ENCODE measurements around the gene CFAP251. TPM values are rescaled to one million over a fixed set of nuclear protein-coding genes. Genes with fewer than 3 reads are reported as not detected.

CFAP251 gene
- total RNA-seq, 2 donors from 2014 or later: 0.55 to 4.5 TPM

DNA sequence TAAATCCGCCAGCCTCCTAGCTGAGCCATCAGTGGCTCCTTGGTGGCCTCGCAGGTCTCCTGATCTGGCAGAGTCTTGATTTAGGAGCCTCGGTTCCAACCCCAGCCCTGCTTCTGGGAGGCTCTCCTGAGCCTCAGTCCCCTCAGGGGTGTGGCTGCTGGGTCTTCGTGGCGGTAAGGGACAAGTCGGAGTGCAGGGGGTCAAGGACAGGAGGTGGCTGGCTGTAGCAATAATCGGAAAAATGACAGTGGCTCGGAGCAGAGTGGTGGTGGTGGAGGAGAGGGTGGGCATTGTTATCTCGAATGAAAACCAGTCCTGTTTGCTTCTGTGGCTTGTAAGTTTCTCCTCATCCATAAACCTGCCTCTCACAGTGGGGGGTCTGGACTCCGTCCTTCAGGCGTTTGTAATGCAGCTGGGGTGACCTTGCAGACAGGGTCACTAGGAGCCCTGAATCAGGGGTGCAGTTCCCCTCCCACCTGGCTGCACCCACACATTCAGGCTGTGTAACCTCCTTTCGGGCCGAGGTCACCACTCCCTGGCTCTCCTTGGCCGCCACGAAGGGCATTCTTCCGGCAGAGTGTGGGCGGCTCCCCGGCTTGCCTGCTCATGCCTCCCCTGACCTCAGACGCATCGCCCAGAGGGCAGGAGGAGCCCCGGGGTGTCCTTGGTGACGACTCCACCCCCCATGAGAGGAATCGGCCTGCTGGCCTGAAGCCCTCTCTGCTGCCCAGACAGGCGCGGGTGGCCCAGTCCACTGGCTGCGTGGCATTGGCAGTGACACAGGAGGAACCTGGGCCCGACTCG is 111.4 kb downstream of the CFAP251 start:
- Histone ChIP-seq H3K4me3 (no peak overlapping the region), H3K27ac (no peak overlapping the region), H3K36me3 (no peaks in the 10 kb centered on the region), H3K9me3 (no peaks in the 10 kb centered on the region), H3K27me3 (replicated peaks; ENCODE audit: insufficient read depth) (no peaks in the 10 kb centered on the region), H3K4me1 (replicated peaks) (no peaks in the 10 kb centered on the region)
- WGBS: 63% methylated on average over 27 of the region's 28 CpGs
- intact Hi-C loops (cut with DNase I): no loop called here
- TF ChIP-seq POLR2AphosphoS5 (IDR thresholded peaks at IDR 0.05): no peak
- TF ChIP-seq CTCF (IDR thresholded peaks at IDR 0.05): no peak
- no peak for TF ChIP-seq POLR2A (IDR thresholded peaks at IDR 0.05)
- DNase-seq (ENCODE audit: low spot score): no peak

GRCh38 chr12:122030424-122031035 is 112.1 kb downstream of the CFAP251 start:
- TF ChIP-seq CTCF (IDR thresholded peaks at IDR 0.05): no peak
- H3K27ac ChIP-seq: no peak overlapping the region
- no peak for DNase-seq (ENCODE audit: low spot score)
- H3K4me1 ChIP-seq (replicated peaks): no peaks in the 10 kb centered on the region
- intact Hi-C loops (cut with DNase I): no loop called here
- H3K36me3 ChIP-seq: no peaks in the 10 kb centered on the region
- no peak overlapping the region for H3K4me3 ChIP-seq
- H3K9me3 ChIP-seq: no peaks in the 10 kb centered on the region
- H3K27me3 ChIP-seq (replicated peaks; ENCODE audit: insufficient read depth): no peaks in the 10 kb centered on the region
- 89% methylated on average over 12 of the region's 13 CpGs for WGBS

DNA sequence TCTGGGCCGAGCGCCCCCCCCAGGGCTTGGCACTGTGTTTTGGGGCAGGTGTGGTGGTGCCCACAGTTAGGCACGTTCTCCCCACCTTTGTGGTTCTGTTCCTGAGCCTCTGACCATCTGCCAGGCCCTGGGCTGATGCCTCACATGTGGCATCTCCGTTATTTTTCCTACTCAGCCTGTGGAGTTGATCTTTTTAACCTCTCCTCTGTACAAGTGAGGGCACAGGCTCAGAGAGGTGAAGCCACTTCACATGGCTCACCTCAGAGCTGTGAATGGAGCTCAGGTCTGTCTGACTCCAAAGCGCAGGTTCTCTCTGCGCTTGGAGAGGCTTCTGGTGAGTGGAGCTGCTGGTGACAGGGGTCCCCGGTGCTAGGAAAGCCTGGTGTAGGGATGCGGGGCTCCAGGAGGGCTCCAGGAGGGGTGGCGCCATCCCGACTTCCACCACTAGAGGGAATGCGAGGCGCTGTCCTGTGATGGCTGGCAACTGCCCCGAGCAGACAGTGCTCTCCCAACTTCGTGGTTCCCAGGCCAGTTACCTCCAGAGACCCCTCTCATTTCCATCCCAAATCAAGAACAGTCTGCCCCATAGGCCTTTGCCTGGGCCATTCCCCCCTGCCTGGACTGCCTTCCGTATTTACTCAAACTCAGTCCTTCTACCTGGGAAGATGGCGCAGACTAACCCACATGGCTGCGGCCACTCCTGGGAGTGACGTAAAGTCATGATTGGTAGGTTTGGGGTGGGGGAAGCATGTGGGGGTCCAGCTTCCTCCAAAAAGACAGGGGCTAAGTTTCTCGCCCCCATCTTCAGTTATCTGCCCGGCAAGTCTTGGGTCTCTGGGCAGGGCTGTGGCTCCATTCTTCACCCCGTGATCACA is 113.2 kb downstream of the CFAP251 start:
- WGBS: 73% methylated on average over 20 of the region's 21 CpGs
- H3K27me3 ChIP-seq (replicated peaks; ENCODE audit: insufficient read depth): no peaks in the 10 kb centered on the region
- no peak overlapping the region for H3K27ac ChIP-seq
- no peak for DNase-seq (ENCODE audit: low spot score)
- no peak overlapping the region for H3K4me3 ChIP-seq
- intact Hi-C loops (cut with DNase I): no loop called here
- TF ChIP-seq CTCF (IDR thresholded peaks at IDR 0.05) (peak; percentile 25 to 64 (median 45)), POLR2A (IDR thresholded peaks at IDR 0.05) (no peak)
- H3K4me1 ChIP-seq (replicated peaks): no peaks in the 10 kb centered on the region
- no peaks in the 10 kb centered on the region for H3K36me3 ChIP-seq
- no peaks in the 10 kb centered on the region for H3K9me3 ChIP-seq

DNA sequence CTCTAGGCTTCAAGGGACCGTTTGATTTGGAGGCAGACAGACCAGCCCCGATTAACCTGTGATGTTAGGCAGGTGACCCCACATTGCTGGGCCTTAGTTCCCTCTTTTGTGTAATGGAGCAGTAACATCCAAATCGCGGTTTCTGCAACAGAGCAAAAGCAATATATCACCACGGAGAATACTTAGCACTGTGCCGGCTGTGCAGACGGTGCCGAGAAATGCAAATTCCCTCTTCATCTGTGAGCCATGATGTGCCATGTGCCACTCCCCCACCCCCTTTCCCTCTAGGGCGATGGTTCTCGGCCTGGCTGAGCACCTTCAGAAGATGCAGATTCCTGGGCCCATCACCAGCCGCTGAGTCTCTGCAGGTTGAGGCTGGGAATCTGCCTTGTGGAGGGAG is 114.2 kb downstream of the CFAP251 start:
- Histone ChIP-seq H3K27ac (no peak overlapping the region), H3K9me3 (no peaks in the 10 kb centered on the region), H3K4me1 (replicated peaks) (no peaks in the 10 kb centered on the region), H3K4me3 (no peak overlapping the region), H3K36me3 (no peaks in the 10 kb centered on the region), H3K27me3 (replicated peaks; ENCODE audit: insufficient read depth) (no peaks in the 10 kb centered on the region)
- TF ChIP-seq POLR2A (IDR thresholded peaks at IDR 0.05): no peak
- TF ChIP-seq CTCF (IDR thresholded peaks at IDR 0.05): no peak
- TF ChIP-seq POLR2AphosphoS5 (IDR thresholded peaks at IDR 0.05): no peak
- WGBS: 90% methylated on average over 11 of the region's 11 CpGs
- intact Hi-C loops (cut with DNase I): no loop called here
- no peak for DNase-seq (ENCODE audit: low spot score)

Measured in prostate gland (tissue), 2 donors.